HL-60 (cell line): Measurements from ENCODE around the gene IL12RB2.

Experiments used
- DNase-seq, 2 experiments: peaks; one replicate each; pipeline ENCODE4 v3.0.0-alpha.2; 2010 to 2020; ENCODE audit warnings: low read depth in 1 of 2, low spot score in 1 of 2
- H3K27ac ChIP-seq: fragments of 250-450 bp; sonication (Bioruptor Pico); replicated peaks from 2 replicates; pipeline ENCODE4 v1.5.1; 2020; ENCODE audit warnings: mild to moderate bottlenecking, moderate library complexity
- H3K27me3 ChIP-seq: fragments of 250-450 bp; sonication (Bioruptor Pico); 2 replicates; pipeline ENCODE4 v1.5.1; 2021; ENCODE audit warnings: mild to moderate bottlenecking, moderate library complexity; ENCODE audit not compliant: insufficient read depth, poor library complexity, severe bottlenecking
- H3K4me3 ChIP-seq: replicated peaks from 2 replicates; pipeline ENCODE4 v1.5.1; 2011; ENCODE audit warnings: mild to moderate bottlenecking, control low read depth, low read length; ENCODE audit not compliant: insufficient read depth
- CTCF ChIP-seq: IDR thresholded peaks from one replicate; pipeline ENCODE4 v1.5.1; 2011; ENCODE audit warnings: low read length, control low read depth, inconsistent platforms; ENCODE audit not compliant: insufficient read depth
- GABPA ChIP-seq: IDR thresholded peaks from 2 replicates; pipeline ENCODE4 v1.6.1; 2012; ENCODE audit warnings: low read depth
- POLR2AphosphoS5 ChIP-seq: IDR thresholded peaks from 2 replicates; pipeline ENCODE4 v1.6.1; 2012; ENCODE audit warnings: low read depth
- REST ChIP-seq: IDR thresholded peaks from 2 replicates; pipeline ENCODE4 v1.6.1; 2012; ENCODE audit warnings: low read depth; ENCODE audit not compliant: insufficient replicate concordance
- SPI1 ChIP-seq: IDR thresholded peaks from 2 replicates; pipeline ENCODE4 v1.6.1; 2012; ENCODE audit warnings: low read depth, mild to moderate bottlenecking, borderline replicate concordance

IL12RB2 gene

GRCh38 chr1:67317803-67318202 is 10.1 kb downstream of the IL12RB2 start:
- no peak overlapping the region for H3K27ac ChIP-seq
- TF ChIP-seq CTCF (no peak), GABPA (no peak), SPI1 (no peak), REST (no peak), POLR2AphosphoS5 (no peak)

GRCh38 chr1:67322442-67322841 is 14.8 kb downstream of the IL12RB2 start:
- TF ChIP-seq GABPA (no peak), REST (no peak), SPI1 (no peak), POLR2AphosphoS5 (no peak), CTCF (no peak)
- no peak for DNase-seq
- H3K27me3 ChIP-seq: no peaks in the 10 kb centered on the region
- H3K27ac ChIP-seq: no peak overlapping the region
- no peak overlapping the region for H3K4me3 ChIP-seq

More at GRCh38 chr1:67317803-67318202, 10.1 kb downstream of the IL12RB2 start:
- Histone ChIP-seq H3K27me3 (no peaks in the 10 kb centered on the region), H3K4me3 (no peak overlapping the region)
- DNase-seq: no peak

GRCh38 chr1:67323087-67323486 is 15.4 kb downstream of the IL12RB2 start:
- Histone ChIP-seq H3K27me3 (no peaks in the 10 kb centered on the region), H3K4me3 (no peak overlapping the region), H3K27ac (no peak overlapping the region)
- no peak for DNase-seq
- TF ChIP-seq SPI1 (no peak), POLR2AphosphoS5 (no peak), CTCF (no peak), REST (no peak), GABPA (no peak)
